WERI-Rb-1 (cell line): ENCODE data around the gene EVX2.

Experiments used
- DNase-seq: peaks from one replicate; pipeline ENCODE4 v3.0.0-alpha.2; 2020
- H3K27ac ChIP-seq: fragments of 250-450 bp; sonication (Bioruptor Pico); 2 replicates; pipeline ENCODE4 v1.5.1; 2020; ENCODE audit warnings: mild to moderate bottlenecking, moderate library complexity
- H3K27me3 ChIP-seq: fragments of 250-450 bp; sonication (Bioruptor Pico); 2 replicates; pipeline ENCODE4 v1.5.1; 2021; ENCODE audit warnings: mild to moderate bottlenecking, low read depth, moderate library complexity; ENCODE audit not compliant: insufficient read depth, severe bottlenecking
- H3K36me3 ChIP-seq: fragments of 250-450 bp; sonication (Bioruptor Pico); 2 replicates; pipeline ENCODE4 v1.5.1; 2020; ENCODE audit warnings: mild to moderate bottlenecking, moderate library complexity
- H3K4me3 ChIP-seq: 2 replicates; pipeline ENCODE4 v1.5.1; 2011; ENCODE audit warnings: low read depth, mild to moderate bottlenecking, control low read depth, low read length
- H3K9me3 ChIP-seq: fragments of 250-450 bp; sonication (Bioruptor Pico); 2 replicates; pipeline ENCODE4 v1.5.1; 2021; ENCODE audit warnings: mild to moderate bottlenecking, moderate library complexity; ENCODE audit not compliant: severe bottlenecking
- CTCF ChIP-seq: IDR thresholded peaks from 2 replicates; pipeline ENCODE4 v1.5.1; 2011; ENCODE audit warnings: low read depth, mild to moderate bottlenecking, control low read depth, inconsistent platforms, low read length

Gene EVX2

GRCh38 chr2:176081837-176082524, 1.8 kb downstream of the EVX2 start:
- no peak for TF ChIP-seq CTCF
- Histone ChIP-seq H3K36me3 (no peaks in the 10 kb centered on the region), H3K9me3 (peaks cover 29% of the 10 kb centered on the region), H3K4me3 (no peak overlapping the region), H3K27ac (no peak overlapping the region), H3K27me3 (peaks cover 83% of the 10 kb centered on the region)
- no peak for DNase-seq

- Histone ChIP-seq H3K27ac (no peak overlapping the region), H3K27me3 (peaks cover 82% of the 10 kb centered on the region), H3K36me3 (no peaks in the 10 kb centered on the region), H3K4me3 (no peak overlapping the region), H3K9me3 (peaks cover 29% of the 10 kb centered on the region)
- TF ChIP-seq CTCF, result no peak
- no peak for DNase-seq
These were observed 2.4 kb downstream of the EVX2 start for GRCh38 chr2:176081376-176081836.

GRCh38 chr2:176080540-176081375, 3.0 kb downstream of the EVX2 start:
- Histone ChIP-seq H3K9me3 (peaks cover 29% of the 10 kb centered on the region), H3K4me3 (peak overlapping the region; percentile 15), H3K27ac (no peak overlapping the region), H3K36me3 (no peaks in the 10 kb centered on the region), H3K27me3 (peaks cover 82% of the 10 kb centered on the region)
- DNase-seq, result no peak
- no peak for TF ChIP-seq CTCF

- H3K9me3 ChIP-seq, result peaks cover 29% of the 10 kb centered on the region
- H3K27ac ChIP-seq, result no peak overlapping the region
- H3K27me3 ChIP-seq, result peaks cover 79% of the 10 kb centered on the region
- peak; percentile 81 for TF ChIP-seq CTCF
- peak overlapping the region; percentile 30 for H3K4me3 ChIP-seq
- peak; percentile 86 for DNase-seq
- no peaks in the 10 kb centered on the region for H3K36me3 ChIP-seq
These were observed 3.8 kb downstream of the EVX2 start for GRCh38 chr2:176079831-176080539.

- no peak for DNase-seq
- no peak overlapping the region for H3K27ac ChIP-seq
- no peak for TF ChIP-seq CTCF
- peaks cover 78% of the 10 kb centered on the region for H3K27me3 ChIP-seq
- H3K9me3 ChIP-seq, result peaks cover 29% of the 10 kb centered on the region
- H3K36me3 ChIP-seq, result no peaks in the 10 kb centered on the region
- peak overlapping the region; percentile 30 for H3K4me3 ChIP-seq
These were observed 4.4 kb downstream of the EVX2 start for GRCh38 chr2:176079285-176079830.
